Measurements from ENCODE around the gene APMAP. TPM values are rescaled to one million over a fixed set of nuclear protein-coding genes. Genes with fewer than 3 reads are reported as not detected.

APMAP gene
- total RNA-seq, 2 experiments from 2014 or later: 27.7 to 28.0 TPM

DNA sequence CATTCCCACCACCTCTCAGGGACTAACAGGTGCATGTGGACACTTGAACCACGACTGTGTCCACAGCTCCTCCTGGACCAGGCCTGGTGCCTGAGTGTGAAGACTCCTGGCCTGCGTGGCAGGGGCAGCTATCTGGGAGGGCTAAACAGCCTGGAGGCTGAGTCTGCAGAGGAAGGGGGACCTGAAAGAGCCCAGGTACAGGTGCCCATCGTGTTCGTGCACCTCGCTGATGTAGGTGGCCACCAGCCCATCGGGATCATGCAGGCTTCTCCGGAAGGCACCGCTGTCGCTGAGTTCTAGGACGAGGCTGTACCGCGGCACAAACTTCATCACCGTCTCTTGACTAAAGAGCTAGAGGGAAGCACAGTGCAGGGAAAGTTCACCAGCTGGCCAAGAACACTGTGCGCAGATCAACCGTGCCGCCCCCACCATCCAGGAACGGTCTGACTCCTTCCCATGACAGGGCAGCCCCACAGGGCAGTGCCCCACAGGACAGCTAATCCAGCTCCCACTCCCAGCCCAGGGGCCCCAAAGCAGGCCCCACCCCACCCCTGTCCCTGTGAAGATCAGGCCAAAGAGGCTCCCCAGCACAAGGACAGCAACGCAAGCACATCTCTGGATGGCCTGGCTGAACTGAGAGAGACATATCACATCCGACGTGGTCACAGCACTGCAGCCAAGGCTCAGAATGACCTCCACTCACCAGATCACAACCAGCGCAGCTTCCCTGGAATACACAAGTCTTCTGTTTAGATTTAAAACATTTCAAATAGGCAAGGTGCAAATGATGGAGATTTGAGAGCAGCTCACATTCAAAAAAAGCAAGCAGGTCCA lies 28.7 kb downstream of the APMAP start:
- Histone ChIP-seq H3K27ac (ENCODE audit: low read depth, low read length, poor library complexity, severe bottlenecking) (no peak overlapping the region), H2AFZ (ENCODE audit: low read length) (no peak overlapping the region), H3K4me1 (ENCODE audit: insufficient read depth, low read length, poor library complexity, severe bottlenecking) (no peaks in the 10 kb centered on the region), H3K36me3 (ENCODE audit: insufficient read depth, low read length) (peaks cover 40% of the 10 kb centered on the region), H3K9me3 (ENCODE audit: low read length) (no peaks in the 10 kb centered on the region), H3K9me2 (ENCODE audit: insufficient read depth, low read length) (no peaks in the 10 kb centered on the region), H3K4me2 (ENCODE audit: low read length) (no peak overlapping the region), H3K79me2 (ENCODE audit: insufficient read depth, low read depth, low read length) (no peaks in the 10 kb centered on the region), H3K4me3 (ENCODE audit: low read depth, low read length, poor library complexity, severe bottlenecking) (no peak overlapping the region), H4K20me1 (ENCODE audit: insufficient read depth, low read length) (no peaks in the 10 kb centered on the region)
- DNase-seq (ENCODE audit: low spot score): no peak
- CTCF ChIA-PET (ENCODE audit: unreplicated experiment): interaction anchor here (0.5 kb wide), 1 partner anchor 394 kb away, joined by 3 read pairs; no protein-coding TSS in a partner anchor
- no peak for TF ChIP-seq EZH2phosphoT487 (IDR thresholded peaks at IDR 0.05; ENCODE audit: borderline replicate concordance, low read depth, low read length)
- TF ChIP-seq, protein P1, sequence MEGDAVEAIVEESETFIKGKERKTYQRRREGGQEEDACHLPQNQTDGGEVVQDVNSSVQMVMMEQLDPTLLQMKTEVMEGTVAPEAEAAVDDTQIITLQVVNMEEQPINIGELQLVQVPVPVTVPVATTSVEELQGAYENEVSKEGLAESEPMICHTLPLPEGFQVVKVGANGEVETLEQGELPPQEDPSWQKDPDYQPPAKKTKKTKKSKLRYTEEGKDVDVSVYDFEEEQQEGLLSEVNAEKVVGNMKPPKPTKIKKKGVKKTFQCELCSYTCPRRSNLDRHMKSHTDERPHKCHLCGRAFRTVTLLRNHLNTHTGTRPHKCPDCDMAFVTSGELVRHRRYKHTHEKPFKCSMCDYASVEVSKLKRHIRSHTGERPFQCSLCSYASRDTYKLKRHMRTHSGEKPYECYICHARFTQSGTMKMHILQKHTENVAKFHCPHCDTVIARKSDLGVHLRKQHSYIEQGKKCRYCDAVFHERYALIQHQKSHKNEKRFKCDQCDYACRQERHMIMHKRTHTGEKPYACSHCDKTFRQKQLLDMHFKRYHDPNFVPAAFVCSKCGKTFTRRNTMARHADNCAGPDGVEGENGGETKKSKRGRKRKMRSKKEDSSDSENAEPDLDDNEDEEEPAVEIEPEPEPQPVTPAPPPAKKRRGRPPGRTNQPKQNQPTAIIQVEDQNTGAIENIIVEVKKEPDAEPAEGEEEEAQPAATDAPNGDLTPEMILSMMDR (conservative IDR thresholded peaks at IDR 0.05; ENCODE audit: low read length): no peak
- POLR2A ChIA-PET: interaction anchor here (0.6 to 1.5 kb wide), 3 partner anchors 9 to 13 kb away, joined by 3 to 4 read pairs (median 3); no protein-coding TSS in a partner anchor
- no TSS peak for BruUV-seq (replicated peaks)
- intact Hi-C loops (cut with micrococcal nuclease; ENCODE audit: unreplicated experiment): no loop called here

GRCh38 chr20:24962510-24962909 lies 30.0 kb downstream of the APMAP start:
- Histone ChIP-seq H3K4me2 (ENCODE audit: low read length) (no peak overlapping the region), H3K36me3 (ENCODE audit: insufficient read depth, low read length) (peaks cover 26% of the 10 kb centered on the region; the same call in 1 of the 2 replicates), H3K27ac (ENCODE audit: low read depth, low read length, poor library complexity, severe bottlenecking) (no peak overlapping the region), H2AFZ (ENCODE audit: low read length) (no peak overlapping the region), H3K9me2 (ENCODE audit: insufficient read depth, low read length) (no peaks in the 10 kb centered on the region), H4K20me1 (ENCODE audit: insufficient read depth, low read length) (no peaks in the 10 kb centered on the region), H3K4me1 (ENCODE audit: insufficient read depth, low read length, poor library complexity, severe bottlenecking) (no peaks in the 10 kb centered on the region), H3K4me3 (ENCODE audit: low read depth, low read length, poor library complexity, severe bottlenecking) (no peak overlapping the region), H3K9me3 (ENCODE audit: low read length) (no peaks in the 10 kb centered on the region), H3K79me2 (ENCODE audit: insufficient read depth, low read depth, low read length) (no peaks in the 10 kb centered on the region)
- ChIA-PET POLR2A (no interaction called here), CTCF (ENCODE audit: unreplicated experiment) (no interaction called here)
- no peak for DNase-seq (ENCODE audit: low spot score)
- TF ChIP-seq, protein P1 (conservative IDR thresholded peaks at IDR 0.05; ENCODE audit: low read length): no peak
- TF ChIP-seq EZH2phosphoT487 (IDR thresholded peaks at IDR 0.05; ENCODE audit: borderline replicate concordance, low read depth, low read length): no peak
- no TSS peak for BruUV-seq (replicated peaks)
- intact Hi-C loops (cut with micrococcal nuclease; ENCODE audit: unreplicated experiment): no loop called here

GRCh38 chr20:24962182-24962492 lies 30.4 kb downstream of the APMAP start:
- Histone ChIP-seq H3K4me1 (ENCODE audit: insufficient read depth, low read length, poor library complexity, severe bottlenecking) (no peaks in the 10 kb centered on the region), H3K79me2 (ENCODE audit: insufficient read depth, low read depth, low read length) (no peaks in the 10 kb centered on the region), H4K20me1 (ENCODE audit: insufficient read depth, low read length) (no peaks in the 10 kb centered on the region), H3K9me2 (ENCODE audit: insufficient read depth, low read length) (no peaks in the 10 kb centered on the region), H3K9me3 (ENCODE audit: low read length) (no peaks in the 10 kb centered on the region), H2AFZ (ENCODE audit: low read length) (no peak overlapping the region), H3K4me2 (ENCODE audit: low read length) (no peak overlapping the region), H3K36me3 (ENCODE audit: insufficient read depth, low read length) (peaks cover 26% of the 10 kb centered on the region; the same call in 1 of the 2 replicates), H3K4me3 (ENCODE audit: low read depth, low read length, poor library complexity, severe bottlenecking) (no peak overlapping the region), H3K27ac (ENCODE audit: low read depth, low read length, poor library complexity, severe bottlenecking) (no peak overlapping the region)
- ChIA-PET POLR2A (no interaction called here), CTCF (ENCODE audit: unreplicated experiment) (no interaction called here)
- DNase-seq (ENCODE audit: low spot score): no peak
- intact Hi-C loops (cut with micrococcal nuclease; ENCODE audit: unreplicated experiment): no loop called here
- TF ChIP-seq, protein P1 (conservative IDR thresholded peaks at IDR 0.05; ENCODE audit: low read length): no peak
- TF ChIP-seq EZH2phosphoT487 (IDR thresholded peaks at IDR 0.05; ENCODE audit: borderline replicate concordance, low read depth, low read length): no peak
- no TSS peak for BruUV-seq (replicated peaks)
